HepG2 (cell line): Measurements from ENCODE around the gene ARPC3. TPM values are rescaled to one million over a fixed set of nuclear protein-coding genes. Genes with fewer than 3 reads are reported as not detected.

Source experiments
- EP300 ChIP-seq, 3 experiments: sonication (generic) in 1 of 3; formaldehyde crosslinking in 1 of 3; IDR thresholded peaks; 2 replicates each; pipeline versions ENCODE4 v1.5.1 to v1.6.1; 2011 to 2020; ENCODE audit warnings: low read depth in 2 of 3, low read length in 2 of 3, borderline replicate concordance in 1 of 3, improper control_type of control experiment in 1 of 3, mild to moderate bottlenecking in 1 of 3, missing genetic modification reagents in 1 of 3, moderate library complexity in 1 of 3
- FOXA1 ChIP-seq, 2 experiments: fragments of 450-650 bp in 1 of 2; sonication (generic) in 1 of 2; formaldehyde crosslinking in 1 of 2; IDR thresholded peaks; 2 replicates each; pipeline versions ENCODE4 v1.4.0 to v1.6.1; 2016 to 2020; ENCODE audit warnings: missing genetic modification reagents in 1 of 2
- FOXK2 ChIP-seq: fragments of 450-650 bp; IDR thresholded peaks from 2 replicates; pipeline ENCODE4 v1.6.1; 2016
- KDM5A ChIP-seq: fragments of 200-600 bp; sonication (generic); IDR thresholded peaks from 2 replicates; pipeline ENCODE4 v1.7.0; 2018; ENCODE audit warnings: antibody characterized with exemption, mild to moderate bottlenecking, low read length, borderline replicate concordance
- MXI1 ChIP-seq: IDR thresholded peaks from 3 replicates; pipeline ENCODE4 v1.6.1; 2012; ENCODE audit warnings: low read depth, low read length, inconsistent platforms, borderline replicate concordance
- MYC ChIP-seq: sonication (generic); formaldehyde crosslinking; IDR thresholded peaks from 2 replicates; pipeline ENCODE4 v1.9.0; 2021; ENCODE audit warnings: missing genetic modification reagents, borderline replicate concordance
- NR2F1 ChIP-seq, 2 experiments: fragments of 450-650 bp in 1 of 2; formaldehyde crosslinking in 1 of 2; IDR thresholded peaks; 2 replicates each; pipeline versions ENCODE4 v1.5.0 to v1.6.1; 2016 to 2020; ENCODE audit warnings: mild to moderate bottlenecking in 1 of 2, missing compliant biosample characterization in 1 of 2, missing genetic modification reagents in 1 of 2, moderate library complexity in 1 of 2
- PHF21A ChIP-seq: sonication (generic); formaldehyde crosslinking; IDR thresholded peaks from 2 replicates; pipeline ENCODE4 v1.5.0; 2020; ENCODE audit warnings: mild to moderate bottlenecking, missing genetic modification reagents
- POLR2A ChIP-seq, 2 experiments: IDR thresholded peaks; 2 replicates each; pipeline ENCODE4 v1.6.1; 2011; ENCODE audit warnings: low read depth in 2 of 2, low read length in 2 of 2, mild to moderate bottlenecking in 1 of 2, moderate library complexity in 1 of 2; ENCODE audit not compliant: insufficient read depth in 1 of 2
- PRPF4 ChIP-seq: fragments of 200-400 bp; formaldehyde crosslinking; IDR thresholded peaks from 2 replicates; pipeline ENCODE4 v1.6.1; 2016; ENCODE audit warnings: low read length, low read depth; ENCODE audit not compliant: poor library complexity, severe bottlenecking
- RARA ChIP-seq: IDR thresholded peaks from 2 replicates; pipeline ENCODE4 v1.6.1; 2016; ENCODE audit warnings: missing genetic modification reagents, missing compliant biosample characterization
- SAP130 ChIP-seq: IDR thresholded peaks from 2 replicates; pipeline ENCODE4 v1.6.1; 2016; ENCODE audit warnings: low read depth
- TAF15 ChIP-seq: fragments of 200-400 bp; formaldehyde crosslinking; IDR thresholded peaks from one replicate; pipeline ENCODE4 v1.6.1; 2018; ENCODE audit warnings: mild to moderate bottlenecking, low read depth, low read length; ENCODE audit not compliant: poor library complexity, severe bottlenecking
- TGIF2 ChIP-seq: IDR thresholded peaks from 2 replicates; pipeline ENCODE4 v1.6.1; 2016; ENCODE audit warnings: control low read depth, missing compliant biosample characterization
- TOPORS ChIP-seq: sonication (generic); formaldehyde crosslinking; IDR thresholded peaks from 2 replicates; pipeline ENCODE4 v1.8.0; 2023; ENCODE audit warnings: mild to moderate bottlenecking, missing genetic modification reagents
- YEATS2 ChIP-seq: sonication (generic); formaldehyde crosslinking; IDR thresholded peaks from 2 replicates; pipeline ENCODE4 v1.4.0; 2020; ENCODE audit warnings: missing genetic modification reagents, borderline replicate concordance
- ZFP62 ChIP-seq: sonication (generic); formaldehyde crosslinking; IDR thresholded peaks from 2 replicates; pipeline ENCODE4 v1.4.0; 2020; ENCODE audit warnings: missing genetic modification reagents
- ZFP82 ChIP-seq: sonication (generic); formaldehyde crosslinking; IDR thresholded peaks from 2 replicates; pipeline ENCODE4 v1.5.1; 2020; ENCODE audit warnings: mild to moderate bottlenecking, missing genetic modification reagents, borderline replicate concordance
- ZNF17 ChIP-seq: sonication (generic); formaldehyde crosslinking; IDR thresholded peaks from 2 replicates; pipeline ENCODE4 v1.5.0; 2020; ENCODE audit warnings: mild to moderate bottlenecking, missing genetic modification reagents
- ZNF205 ChIP-seq: IDR thresholded peaks from 2 replicates; pipeline ENCODE4 v1.6.1; 2018; ENCODE audit warnings: missing biosample characterization, missing genetic modification reagents
- ZNF207 ChIP-seq: fragments of 450-650 bp; IDR thresholded peaks from 2 replicates; pipeline ENCODE4 v1.6.1; 2016; ENCODE audit warnings: antibody characterized with exemption, borderline replicate concordance
- ZNF333 ChIP-seq: sonication (generic); formaldehyde crosslinking; IDR thresholded peaks from 2 replicates; pipeline ENCODE4 v1.4.0; 2020; ENCODE audit warnings: mild to moderate bottlenecking, missing genetic modification reagents, borderline replicate concordance
- ZNF614 ChIP-seq: IDR thresholded peaks from 2 replicates; pipeline ENCODE4 v1.6.1; 2018; ENCODE audit warnings: missing biosample characterization, missing genetic modification reagents, inconsistent platforms, borderline replicate concordance
- ZNF619 ChIP-seq: sonication (generic); formaldehyde crosslinking; IDR thresholded peaks from 2 replicates; pipeline ENCODE4 v1.4.0; 2020; ENCODE audit warnings: mild to moderate bottlenecking, missing genetic modification reagents
- ZNF724P ChIP-seq: sonication (generic); formaldehyde crosslinking; IDR thresholded peaks from 2 replicates; pipeline ENCODE4 v1.8.0; 2022; ENCODE audit warnings: missing genetic modification reagents, borderline replicate concordance
- ZNF768 ChIP-seq: sonication (generic); formaldehyde crosslinking; IDR thresholded peaks from 2 replicates; pipeline ENCODE4 v1.4.0; 2020; ENCODE audit warnings: missing genetic modification reagents
- ZNF782 ChIP-seq: sonication (generic); formaldehyde crosslinking; IDR thresholded peaks from 2 replicates; pipeline ENCODE4 v1.4.0; 2020; ENCODE audit warnings: missing genetic modification reagents, mild to moderate bottlenecking, borderline replicate concordance
- ZNF891 ChIP-seq: sonication (generic); formaldehyde crosslinking; IDR thresholded peaks from 2 replicates; pipeline ENCODE4 v1.5.0; 2020; ENCODE audit warnings: mild to moderate bottlenecking, missing genetic modification reagents
- polyA plus RNA-seq, 8 experiments: library from polyadenylated mRNA; depleted of rRNA in 3 of 8; stranded (reverse) in 7 of 8; unstranded in 1 of 8; fragments of >200 nt; fragmentation: Illumina TruSeq in 4 of 8; extraction: Trizol in 4 of 8; gene quantifications; 2 replicates each; pipeline versions ENCODE4 v1.2.1 to v1.2.3, GENCODE V29; 2011 to 2016; ENCODE audit warnings: low read depth in 4 of 8, missing spikeins in 1 of 8, mixed read lengths in 1 of 8; ENCODE audit not compliant: insufficient read depth in 1 of 8
- total RNA-seq, 5 experiments: library from RNA; depleted of rRNA; stranded (reverse); fragments of >200 nt; fragmentation: Illumina TruSeq; extraction: Trizol; gene quantifications; 2 replicates each; pipeline ENCODE4 v1.2.3, GENCODE V29; 2016; ENCODE audit warnings: low read depth in 1 of 5
- TF ChIP-seq, protein P1 (sequence below): sonication (generic); formaldehyde crosslinking; IDR thresholded peaks from 2 replicates; pipeline ENCODE4 v1.4.0; 2020; ENCODE audit warnings: missing genetic modification reagents
- TF ChIP-seq, protein P2 (sequence below): IDR thresholded peaks from 2 replicates; pipeline ENCODE4 v1.6.1; 2016

Gene ARPC3
- total and polyA plus RNA-seq, 2 of the 13 experiments (the other 11 are each of a cell fraction or from before 2014, with no cell fraction given) = 32.7 to 234 TPM

DNA sequence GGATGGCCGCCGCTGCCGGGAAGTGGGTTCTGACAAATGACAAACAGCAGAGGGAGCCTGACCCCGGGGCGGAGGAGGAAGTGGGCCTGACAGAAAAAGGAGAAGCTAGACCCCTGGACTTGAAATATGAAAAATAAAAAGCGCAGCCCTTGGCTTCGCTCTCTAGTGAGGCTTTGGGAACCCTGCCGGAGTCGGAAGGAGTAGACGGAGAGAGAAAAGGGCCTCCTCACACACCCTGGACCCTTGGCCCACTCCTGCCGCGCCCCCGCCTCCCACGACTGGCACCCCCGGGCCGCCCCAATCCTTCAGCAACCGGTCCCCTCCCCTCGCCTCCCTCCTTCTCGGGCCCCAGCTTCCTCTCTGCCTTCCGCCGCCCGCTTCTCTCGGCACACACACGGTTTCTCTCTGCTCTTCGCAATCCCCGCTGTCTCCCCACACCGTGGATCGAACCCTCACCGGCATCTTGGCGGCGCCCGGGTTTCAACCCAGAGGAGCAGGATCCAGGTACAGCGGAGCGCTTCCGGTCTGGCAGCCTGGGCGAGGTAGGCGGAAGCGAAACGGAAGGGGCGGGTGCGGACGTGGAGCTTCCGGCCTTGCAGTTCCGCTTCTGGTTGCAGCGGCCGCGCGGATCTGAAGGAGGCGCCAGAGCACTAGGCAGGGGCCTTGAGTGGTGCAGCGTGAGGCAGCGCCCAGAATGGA is at the start of gene ARPC3 (continued):
- peak; percentile 69; the same call in 1 of the 2 replicates for TF ChIP-seq PHF21A (CRISPR knock-in tag)
- TF ChIP-seq TOPORS (CRISPR knock-in tag) = no peak
- TF ChIP-seq POLR2A (IDR thresholded peaks at IDR 0.05; ENCODE audit: insufficient read depth in 1 of 2, low read depth in 2 of 2, low read length in 2 of 2) = peak; percentile 70 to 73
- TF ChIP-seq, protein P1, sequence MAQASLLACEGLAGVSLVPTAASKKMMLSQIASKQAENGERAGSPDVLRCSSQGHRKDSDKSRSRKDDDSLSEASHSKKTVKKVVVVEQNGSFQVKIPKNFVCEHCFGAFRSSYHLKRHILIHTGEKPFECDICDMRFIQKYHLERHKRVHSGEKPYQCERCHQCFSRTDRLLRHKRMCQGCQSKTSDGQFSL (CRISPR knock-in tag) = 0 out of 2 replicates have a peak, but pooled peaks have one; percentile 4
- TF ChIP-seq KDM5A = peak; percentile 81
- TF ChIP-seq ZNF768 (CRISPR knock-in tag) = no peak; the same call in 1 of the 2 replicates
- TF ChIP-seq MXI1 = peak; percentile 77; the same call in 2 of the 3 replicates
- TF ChIP-seq, protein P2, sequence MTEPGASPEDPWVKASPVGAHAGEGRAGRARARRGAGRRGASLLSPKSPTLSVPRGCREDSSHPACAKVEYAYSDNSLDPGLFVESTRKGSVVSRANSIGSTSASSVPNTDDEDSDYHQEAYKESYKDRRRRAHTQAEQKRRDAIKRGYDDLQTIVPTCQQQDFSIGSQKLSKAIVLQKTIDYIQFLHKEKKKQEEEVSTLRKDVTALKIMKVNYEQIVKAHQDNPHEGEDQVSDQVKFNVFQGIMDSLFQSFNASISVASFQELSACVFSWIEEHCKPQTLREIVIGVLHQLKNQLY (CRISPR knock-in tag) = 0 out of 2 replicates have a peak, but pooled peaks have one; percentile 31
- no peak for TF ChIP-seq ZNF619 (CRISPR knock-in tag)
- TF ChIP-seq NR2F1 (CRISPR knock-in tag; IDR thresholded peaks at IDR 0.05) = no peak
- 0 out of 2 replicates have a peak, but pooled peaks have one; percentile 44 for TF ChIP-seq ZNF207
- peak; percentile 82 for TF ChIP-seq MYC
- TF ChIP-seq SAP130 (CRISPR knock-in tag) = peak; percentile 93
- TF ChIP-seq RARA (CRISPR knock-in tag) = no peak
- no peak for TF ChIP-seq ZNF891
- peak; percentile 54; the same call in 1 of the 2 replicates for TF ChIP-seq ZNF724P (CRISPR knock-in tag)
- peak; percentile 70; the same call in 1 of the 2 replicates for TF ChIP-seq ZNF333 (CRISPR knock-in tag)
- TF ChIP-seq ZFP62 (CRISPR knock-in tag) = no peak
- no peak; the same call in 1 of the 2 replicates for TF ChIP-seq ZNF614 (CRISPR knock-in tag)
- no peak for TF ChIP-seq FOXK2
- no peak for TF ChIP-seq TAF15
- 0 out of 2 replicates have a peak, but pooled peaks have one; percentile 65 for TF ChIP-seq TGIF2 (CRISPR knock-in tag)
- peak; percentile 82; the same call in 1 of the 2 replicates for TF ChIP-seq YEATS2 (CRISPR knock-in tag)
- TF ChIP-seq ZNF205 (CRISPR knock-in tag) = 0 out of 2 replicates have a peak, but pooled peaks have one; percentile 24
- TF ChIP-seq ZNF782 (CRISPR knock-in tag) = no peak
- peak; percentile 83; the same call in 1 of the 2 replicates for TF ChIP-seq ZFP82 (CRISPR knock-in tag)
- TF ChIP-seq EP300 (IDR thresholded peaks at IDR 0.05; ENCODE audit: low read depth in 2 of 2, low read length in 2 of 2) = 0 out of 4 replicates have a peak, but pooled peaks have one; percentile 2 to 19
- TF ChIP-seq EP300 (CRISPR knock-in tag; IDR thresholded peaks at IDR 0.05; ENCODE audit: borderline replicate concordance) = no peak
- TF ChIP-seq ZNF17 = no peak
- TF ChIP-seq FOXA1 (IDR thresholded peaks at IDR 0.05) = no peak
- 0 out of 2 replicates have a peak, but pooled peaks have one; percentile 21 for TF ChIP-seq FOXA1 (CRISPR knock-in tag; IDR thresholded peaks at IDR 0.05)
- no peak for TF ChIP-seq PRPF4
